GM11168 (cell line): ENCODE results near the gene BICD2.
"Not testable (repeated sequence)": the region's sequence is repeated elsewhere in the genome, so short reads cannot be mapped to it uniquely, and the experiment has no call there.

Experiments used
- in situ Hi-C: fragments of 300-500 bp; cut with MboI; formaldehyde crosslinking; loops from one replicate; pipeline ENCODE4 v1.12.0; 2022; ENCODE audit warnings: low sequenced_read_pairs; ENCODE audit not compliant: unreplicated experiment

BICD2 gene

DNA sequence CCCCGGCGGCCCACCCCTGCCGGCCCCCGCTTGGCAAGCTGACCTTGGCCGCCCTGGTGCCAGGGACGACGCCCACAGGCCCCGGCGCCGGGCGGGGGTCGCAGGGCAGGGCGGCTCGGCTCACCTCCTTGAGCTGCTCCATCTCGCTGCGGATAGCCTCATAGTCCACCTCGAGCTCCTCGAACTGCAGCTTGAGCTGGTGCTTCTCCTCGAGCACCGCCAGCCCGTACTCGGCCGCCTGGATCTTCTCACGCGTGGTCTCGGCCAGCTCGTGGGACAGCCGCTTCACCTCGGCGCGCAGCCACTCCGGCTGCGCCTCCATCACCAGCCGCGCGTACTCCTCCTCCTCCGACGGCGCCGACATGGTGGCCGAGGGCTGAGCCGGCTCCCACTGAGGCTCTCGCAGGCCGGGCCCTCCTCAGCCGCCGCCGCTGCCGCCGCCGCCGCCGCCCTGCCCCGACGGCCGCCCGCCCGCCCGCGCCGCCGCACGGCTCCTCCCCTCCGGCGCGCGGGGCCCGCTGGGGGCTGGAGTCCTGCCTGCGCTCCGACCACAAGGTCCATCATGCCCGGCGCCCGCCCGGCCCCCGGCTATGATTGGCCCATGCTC lies at the start of gene BICD2:
BICD2 (minus strand) TSS at position 453 of the 607 bp plus-strand sequence; CDS start at position 364, 89 bp downstream.
- in situ Hi-C loops, result no loop called here

DNA sequence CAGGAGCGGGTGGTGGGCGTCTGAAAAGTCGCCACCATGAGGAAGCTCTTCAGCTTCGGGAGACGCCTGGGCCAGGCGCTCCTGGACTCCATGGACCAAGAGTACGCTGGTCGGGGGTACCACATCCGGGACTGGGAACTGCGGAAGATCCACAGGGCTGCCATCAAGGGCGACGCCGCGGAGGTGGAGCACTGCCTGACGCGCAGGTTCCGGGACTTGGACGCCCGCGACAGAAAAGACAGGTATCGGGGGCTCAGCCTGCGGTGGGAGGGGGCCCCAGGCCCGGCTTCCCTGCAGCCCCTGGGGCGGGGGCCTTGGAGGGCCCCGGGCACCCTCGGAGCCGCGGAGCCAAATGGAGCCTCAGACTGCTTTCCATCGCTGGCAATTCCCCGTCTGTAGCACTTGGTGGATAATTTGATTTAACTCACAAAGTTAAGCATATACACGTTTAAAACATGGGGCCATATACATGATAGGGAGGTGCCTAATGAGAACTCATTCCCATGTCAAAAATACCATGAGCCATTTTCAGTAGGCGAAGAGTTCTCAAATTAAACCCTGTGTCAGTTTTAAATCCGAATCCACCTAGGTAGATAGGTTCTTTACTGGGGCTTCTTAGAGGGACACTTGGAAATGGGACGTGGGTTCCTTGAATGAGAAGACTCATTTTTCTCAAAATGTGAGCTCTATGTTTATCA lies 45.1 kb upstream of the BICD2 start:
- in situ Hi-C loops, result not testable (repeated sequence)

DNA sequence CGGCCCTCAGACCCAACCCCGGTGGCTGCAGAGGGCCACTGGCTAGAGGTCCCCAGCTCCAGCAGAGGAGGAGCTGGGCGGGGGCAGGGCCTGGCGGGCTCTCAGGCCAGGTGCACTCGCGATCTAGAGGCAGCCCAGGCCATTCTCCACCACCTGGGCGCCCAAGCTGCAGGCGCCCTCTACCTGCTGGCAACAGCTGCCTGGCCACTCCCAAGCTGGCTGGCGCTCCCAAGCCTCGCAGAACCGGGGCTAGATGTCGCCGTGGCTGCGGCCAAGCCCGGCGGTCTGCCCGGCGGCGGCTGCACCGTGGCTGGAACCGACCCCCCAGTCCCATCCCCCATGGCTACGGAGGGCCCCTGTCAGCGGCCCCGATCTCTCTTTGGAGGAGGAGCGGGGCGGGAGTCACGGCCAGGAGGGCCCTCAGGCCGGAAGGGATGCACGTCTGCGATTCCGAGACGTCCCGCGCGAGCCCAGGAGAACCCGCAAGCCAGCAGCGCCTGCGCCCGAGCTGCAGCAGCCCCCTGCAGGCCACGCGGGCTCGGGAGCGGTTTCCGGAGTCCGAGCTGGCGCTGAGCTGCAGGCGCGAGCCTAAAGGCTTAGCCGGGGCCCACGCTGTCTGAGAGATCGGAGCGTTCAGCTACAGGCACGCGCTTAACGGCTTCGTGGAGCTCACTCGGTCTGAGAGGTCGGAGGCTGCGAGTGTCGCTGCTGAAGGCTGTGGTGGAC lies 44.3 kb upstream of the BICD2 start:
- in situ Hi-C loops, result no loop called here

DNA sequence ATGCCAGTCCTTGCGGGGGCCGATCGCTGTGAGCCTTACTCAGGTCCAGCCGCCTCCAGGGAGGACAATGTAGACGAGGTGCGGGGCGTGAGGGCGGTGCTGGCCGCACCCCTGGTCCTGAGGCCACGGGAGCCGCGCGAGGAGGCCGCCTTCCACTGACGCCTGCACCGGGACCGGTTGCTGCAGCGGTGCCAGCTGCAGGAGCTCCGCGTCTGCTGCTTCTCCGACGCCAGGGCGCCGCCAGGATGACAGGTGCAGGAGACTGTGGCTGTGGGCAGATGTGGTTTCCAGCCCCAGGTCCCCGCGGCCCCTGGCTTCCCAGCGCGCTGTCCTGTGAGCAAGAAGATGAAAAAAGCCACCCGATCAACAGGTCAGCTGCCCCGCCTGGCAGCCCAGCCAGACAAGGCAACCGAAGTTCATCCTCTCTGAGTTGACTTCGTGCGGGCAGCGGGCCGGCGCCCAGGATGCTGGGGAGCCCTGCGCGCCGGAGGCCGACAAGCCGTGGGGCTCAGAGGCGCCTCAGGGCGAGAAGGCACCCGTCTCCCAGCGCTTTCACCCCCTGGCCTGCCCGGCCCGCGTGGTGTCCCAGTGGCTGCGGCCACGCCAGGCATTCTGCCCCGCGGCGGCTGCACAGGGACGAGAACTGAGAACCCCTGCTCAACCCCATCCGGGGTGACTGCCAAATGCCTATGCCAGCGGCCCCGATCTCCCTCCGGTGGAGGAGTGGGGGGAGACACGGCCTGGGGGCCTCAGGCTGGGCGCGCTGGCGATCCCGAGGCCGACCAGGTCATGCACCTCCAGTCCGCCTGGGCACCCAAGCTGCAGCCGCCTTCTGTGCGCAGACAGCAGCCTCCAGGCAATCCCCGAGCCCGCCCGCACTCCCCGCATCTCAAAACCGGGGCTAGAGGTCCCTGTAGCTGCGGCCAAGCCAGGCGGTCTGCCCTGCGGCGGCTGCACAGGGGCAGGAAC lies 43.4 kb upstream of the BICD2 start:
- in situ Hi-C loops, result no loop called here

DNA sequence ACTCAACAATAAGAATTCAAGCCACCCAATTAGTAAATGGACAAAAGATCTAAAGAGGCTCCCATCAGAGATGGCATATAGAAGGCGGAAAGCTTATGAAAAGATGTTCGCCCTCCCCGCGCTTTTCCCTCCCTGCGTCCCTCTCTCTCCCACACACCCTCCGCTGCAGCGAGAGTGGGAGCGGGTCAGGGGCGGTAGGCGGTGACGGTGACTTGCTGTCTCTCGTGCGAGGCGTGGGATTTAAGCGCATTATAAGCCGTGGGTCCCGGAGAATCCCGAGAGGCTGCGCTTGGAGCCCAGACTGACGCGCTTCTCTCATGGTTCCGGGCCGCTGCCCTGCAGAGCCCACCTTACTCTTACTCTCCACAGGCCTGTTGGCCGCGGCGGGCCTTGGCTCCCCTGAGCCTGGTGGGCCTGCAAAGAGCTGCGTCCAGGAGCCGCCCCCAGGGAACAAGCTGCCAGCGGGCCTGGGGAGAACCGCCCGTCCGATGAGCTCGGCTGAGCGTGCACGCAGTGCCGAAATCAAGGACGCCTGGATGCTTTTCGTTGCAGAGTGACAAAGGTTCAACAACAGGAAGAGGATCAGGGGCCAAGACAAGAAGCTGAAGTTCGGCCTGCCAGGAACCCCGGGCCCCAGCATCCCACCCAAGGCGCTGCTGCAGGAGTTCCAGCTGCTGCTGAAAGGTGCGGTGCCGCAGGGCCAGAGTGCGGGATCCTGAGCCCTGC lies 42.6 kb upstream of the BICD2 start:
- in situ Hi-C loops, result no loop called here

- in situ Hi-C loops, result no loop called here
Measured at GRCh38 chr9:92804727-92805126, 40.1 kb upstream of the BICD2 start.

DNA sequence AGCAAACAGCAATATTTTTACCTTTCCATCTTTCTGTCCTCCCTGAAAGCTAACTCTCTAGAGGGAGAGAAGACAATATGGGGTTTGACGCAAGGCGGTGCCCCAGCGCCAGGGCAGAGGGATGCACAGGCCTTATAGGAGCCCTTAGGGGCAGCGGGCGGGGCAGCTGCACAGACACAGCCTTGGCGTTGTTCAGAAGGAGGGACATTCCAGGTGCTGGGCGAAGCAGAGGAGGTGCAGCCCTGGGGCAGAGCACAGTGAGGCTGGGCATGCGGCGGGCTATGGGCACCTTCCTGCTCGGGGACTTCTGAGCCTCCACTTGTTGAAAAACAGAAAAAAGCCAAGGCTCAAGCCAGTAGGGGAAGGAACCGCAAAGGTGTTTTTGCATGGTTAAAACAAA lies 33.7 kb upstream of the BICD2 start:
- in situ Hi-C loops, result loop anchor here (25.0 kb wide), 1 partner anchor 286 kb away; no protein-coding TSS in a partner anchor

GRCh38 chr9:92796337-92796804 lies 31.7 kb upstream of the BICD2 start:
- in situ Hi-C loops, result loop anchor here (25.0 kb wide), 1 partner anchor 284 kb away; no protein-coding TSS in a partner anchor

- in situ Hi-C loops, result loop anchor here (25.0 kb wide), 1 partner anchor 283 kb away; no protein-coding TSS in a partner anchor
Measured at GRCh38 chr9:92795598-92796336, 31.1 kb upstream of the BICD2 start.

DNA sequence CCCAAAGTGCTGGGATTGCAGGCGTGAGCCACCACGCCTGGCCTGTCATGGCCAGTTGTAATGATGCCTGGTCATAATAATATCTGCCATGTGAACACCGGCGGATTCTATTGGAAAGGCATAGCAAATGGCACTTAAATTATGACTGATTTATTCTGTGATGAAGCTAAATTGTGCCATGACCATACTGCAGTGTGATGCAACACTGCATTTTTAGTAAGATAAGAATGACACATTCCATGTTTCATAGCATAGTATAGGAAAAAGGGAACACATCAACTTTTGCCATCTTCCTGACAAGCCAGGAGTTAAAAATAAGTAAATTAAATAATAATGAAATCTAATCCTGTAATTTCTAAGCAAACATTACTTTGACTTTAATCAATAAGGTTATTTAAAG lies 30.4 kb upstream of the BICD2 start:
- in situ Hi-C loops, result loop anchor here (25.0 kb wide), 1 partner anchor 283 kb away; no protein-coding TSS in a partner anchor

DNA sequence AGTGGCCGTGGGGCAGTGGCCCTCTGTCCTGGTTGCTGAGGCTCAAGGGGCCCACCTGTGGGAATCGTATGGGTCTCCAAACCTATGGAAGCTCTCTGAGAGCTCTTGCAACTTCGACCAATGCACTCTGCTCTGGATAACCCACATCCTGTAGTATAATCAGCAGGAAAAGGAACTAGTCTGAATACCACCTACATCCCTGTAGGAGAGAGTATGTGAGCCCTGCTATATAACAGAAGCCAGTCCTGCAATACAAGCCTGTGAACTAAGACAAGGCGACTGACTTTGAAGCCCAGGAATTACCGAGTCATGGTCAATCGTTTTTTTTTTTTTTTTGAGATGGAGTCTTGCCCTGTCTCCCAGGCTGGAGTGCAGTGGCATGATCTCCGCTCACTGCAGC lies 29.8 kb upstream of the BICD2 start:
- in situ Hi-C loops, result loop anchor here (25.0 kb wide), 1 partner anchor 282 kb away; no protein-coding TSS in a partner anchor

DNA sequence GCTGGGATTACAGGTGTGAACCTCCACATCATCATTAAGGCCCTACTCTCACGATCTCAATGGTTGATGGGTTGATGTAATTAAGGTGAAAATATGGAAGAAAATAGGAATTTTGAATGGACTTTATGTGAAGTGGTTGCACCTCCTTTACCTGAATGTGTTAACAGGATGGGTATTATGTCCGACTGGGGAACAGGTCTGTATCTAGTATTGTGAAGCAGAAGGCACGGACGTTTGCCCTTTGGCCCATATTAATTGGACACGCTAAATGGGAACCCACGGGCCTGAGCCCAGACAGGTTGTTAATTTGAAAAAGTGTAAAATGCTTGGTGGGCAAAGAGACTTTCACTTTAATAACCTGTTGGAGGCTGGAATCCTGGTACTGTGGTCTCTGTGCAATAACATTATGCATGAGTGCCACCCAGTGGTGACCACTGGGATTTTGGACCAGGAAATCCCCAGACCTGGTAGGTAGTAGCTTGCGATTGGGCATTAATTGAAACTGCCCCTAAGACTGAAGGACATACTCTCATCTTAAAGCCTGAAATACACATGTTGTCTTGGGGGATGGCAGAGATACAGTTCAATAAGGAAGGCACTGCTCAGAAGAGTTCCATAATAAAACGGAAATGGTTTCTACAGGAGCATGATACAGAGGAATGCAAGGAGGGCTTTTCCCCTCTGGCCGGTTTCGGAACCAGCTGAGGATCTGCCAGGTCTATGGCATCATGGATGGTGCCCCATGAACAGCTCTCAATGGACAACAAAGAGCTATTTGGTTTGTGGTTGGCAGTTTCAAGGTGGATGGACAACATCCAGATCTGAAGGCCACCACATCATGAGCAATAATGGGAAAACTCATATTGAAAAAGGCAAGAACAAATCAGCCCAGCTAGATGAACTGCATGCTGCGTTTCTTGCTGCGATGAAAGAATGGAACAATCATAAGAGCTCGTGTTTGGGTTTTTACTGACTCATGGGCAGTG lies 26.2 kb upstream of the BICD2 start:
- in situ Hi-C loops, result loop anchor here (25.0 kb wide), 1 partner anchor 279 kb away; no protein-coding TSS in a partner anchor

GRCh38 chr9:92786298-92786697 lies 21.7 kb upstream of the BICD2 start:
- in situ Hi-C loops, result loop anchor here (25.0 kb wide), 1 partner anchor 274 kb away; no protein-coding TSS in a partner anchor

DNA sequence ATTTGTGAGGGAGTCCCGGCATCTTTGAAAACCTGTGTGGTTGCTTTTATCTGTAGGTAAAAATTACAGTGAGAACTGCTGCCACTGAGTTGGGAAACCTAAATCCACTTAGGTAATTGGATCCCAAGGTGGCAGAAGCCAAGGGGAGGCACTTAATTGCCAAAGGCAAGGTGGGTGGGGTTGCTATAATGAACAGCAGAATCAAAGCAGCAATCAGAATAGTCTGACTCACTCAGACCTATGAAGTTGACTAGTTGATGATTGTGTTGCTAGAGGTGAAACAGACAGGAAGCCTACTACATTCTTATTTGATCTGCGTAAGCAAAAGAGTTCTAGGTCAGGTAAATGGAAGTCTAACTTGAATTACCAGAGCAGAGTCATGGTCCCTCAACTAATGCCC lies 17.3 kb upstream of the BICD2 start:
- in situ Hi-C loops, result loop anchor here (5.0 to 25.0 kb wide), 2 partner anchors 65 to 270 kb away; no protein-coding TSS in a partner anchor

DNA sequence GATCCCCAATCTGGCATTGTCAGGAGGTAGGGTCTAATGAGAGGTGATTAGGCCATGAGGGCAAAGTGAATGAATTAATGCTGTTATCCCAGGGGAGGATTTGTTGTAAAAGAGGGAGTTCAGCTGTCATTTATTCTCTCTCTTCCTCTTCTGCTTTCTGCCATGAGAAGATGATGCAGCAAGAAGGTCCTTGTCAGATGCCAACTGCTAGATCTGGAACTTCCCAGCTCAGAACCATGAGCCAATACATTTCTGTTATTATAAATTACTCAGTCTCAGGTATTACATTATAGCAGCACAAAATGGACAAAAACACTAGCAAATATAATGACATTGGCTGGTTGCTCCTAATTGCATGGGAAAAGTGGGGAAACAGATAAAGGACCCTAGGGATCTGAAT lies 15.6 kb upstream of the BICD2 start:
- in situ Hi-C loops, result loop anchor here (5.0 to 25.0 kb wide), 2 partner anchors 63 to 268 kb away; no protein-coding TSS in a partner anchor

- in situ Hi-C loops, result loop anchor here (25.0 kb wide), 1 partner anchor 263 kb away; no protein-coding TSS in a partner anchor
Measured at GRCh38 chr9:92775466-92775865, 10.8 kb upstream of the BICD2 start.

DNA sequence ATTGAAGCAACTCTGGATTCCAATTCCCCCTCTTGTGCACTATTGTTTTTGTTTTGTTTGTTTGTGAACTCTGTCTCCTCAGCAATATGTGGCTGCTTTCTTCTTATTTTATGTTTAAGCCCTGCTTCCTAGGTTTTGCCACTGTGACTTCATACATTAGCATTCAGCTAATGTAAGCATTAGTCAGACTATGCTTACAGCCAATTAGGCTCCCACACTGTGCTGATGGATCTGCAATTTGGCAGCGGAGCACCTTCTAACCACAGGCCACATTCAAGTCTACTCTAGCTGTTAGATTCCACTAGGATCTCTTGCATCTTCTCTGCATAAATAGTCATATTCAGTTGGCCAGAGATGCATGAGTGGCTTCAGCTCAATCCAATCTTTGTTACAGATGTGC lies 9.6 kb upstream of the BICD2 start:
- in situ Hi-C loops, result no loop called here
